Parathyroid adenoma (tissue), 2 donors: ENCODE data around the gene CD247.
A peak's percentile ranks its signal among the peaks of the same experiment; 100 is the strongest.
"Not testable (repeated sequence)": the region's sequence is repeated elsewhere in the genome, so short reads cannot be mapped to it uniquely, and the experiment has no call there.

ENCODE experiments used
- H2AFZ ChIP-seq: fragments of 300-600 bp; sonication (generic); one replicate; pipeline ENCODE4 v1.7.0; 2017; ENCODE audit warnings: antibody characterized with exemption, mild to moderate bottlenecking
- H3K27ac ChIP-seq: fragments of 300-600 bp; sonication (generic); one replicate; pipeline ENCODE4 v1.7.0; 2017
- H3K27me3 ChIP-seq: fragments of 300-600 bp; sonication (generic); one replicate; pipeline ENCODE4 v1.7.0; 2017; ENCODE audit warnings: low read length; ENCODE audit not compliant: control insufficient read depth, insufficient read depth
- H3K36me3 ChIP-seq: fragments of 300-600 bp; sonication (generic); one replicate; pipeline ENCODE4 v1.7.0; 2017; ENCODE audit warnings: low read length; ENCODE audit not compliant: control insufficient read depth, insufficient read depth
- H3K4me1 ChIP-seq: fragments of 300-600 bp; sonication (generic); one replicate; pipeline ENCODE4 v1.7.0; 2017; ENCODE audit warnings: control low read depth
- H3K4me2 ChIP-seq: fragments of 300-600 bp; sonication (generic); one replicate; pipeline ENCODE4 v1.7.0; 2017; ENCODE audit warnings: low read length
- H3K4me3 ChIP-seq: fragments of 300-600 bp; sonication (generic); one replicate; pipeline ENCODE4 v1.7.0; 2017; ENCODE audit warnings: low read depth, low read length
- H3K79me2 ChIP-seq: fragments of 300-600 bp; sonication (generic); one replicate; pipeline ENCODE4 v1.7.0; 2017; ENCODE audit warnings: control low read depth
- H3K9ac ChIP-seq: fragments of 300-600 bp; sonication (generic); one replicate; pipeline ENCODE4 v1.7.0; 2017; ENCODE audit warnings: mild to moderate bottlenecking
- H3K9me3 ChIP-seq: fragments of 300-600 bp; sonication (generic); one replicate; pipeline ENCODE4 v1.7.0; 2017; ENCODE audit warnings: low read length; ENCODE audit not compliant: control insufficient read depth
- CTCF ChIP-seq: fragments of 300-600 bp; sonication (generic); IDR thresholded peaks from one replicate; pipeline ENCODE4 v1.7.0; 2017; ENCODE audit warnings: antibody characterized with exemption, mild to moderate bottlenecking
- donor health status: primary hyperparathyroidism.

CD247 gene

GRCh38 chr1:167555971-167556714 lies 37.8 kb upstream of the CD247 start:
- H3K4me1 ChIP-seq: peaks cover 10% of the 10 kb centered on the region
- no peaks in the 10 kb centered on the region for H3K79me2 ChIP-seq
- no peak overlapping the region for H3K4me2 ChIP-seq
- H3K9me3 ChIP-seq: no peaks in the 10 kb centered on the region
- H3K36me3 ChIP-seq: no peaks in the 10 kb centered on the region
- TF ChIP-seq CTCF: peak; percentile 77
- no peak overlapping the region for H3K4me3 ChIP-seq
- no peak overlapping the region for H2AFZ ChIP-seq
- H3K9ac ChIP-seq: no peak overlapping the region
- H3K27ac ChIP-seq: no peak overlapping the region
- no peaks in the 10 kb centered on the region for H3K27me3 ChIP-seq

GRCh38 chr1:167555072-167555471 lies 36.7 kb upstream of the CD247 start:
- H3K4me1 ChIP-seq, H3K4me2 ChIP-seq, H2AFZ ChIP-seq, H3K36me3 ChIP-seq, H3K9me3 ChIP-seq, H3K27me3 ChIP-seq, H3K9ac ChIP-seq, H3K4me3 ChIP-seq, H3K79me2 ChIP-seq, H3K27ac ChIP-seq: not testable (repeated sequence)

GRCh38 chr1:167554028-167554779 lies 35.9 kb upstream of the CD247 start:
- TF ChIP-seq CTCF: no peak
- Histone ChIP-seq H3K4me1 (peaks cover 10% of the 10 kb centered on the region), H3K79me2 (no peaks in the 10 kb centered on the region), H3K4me3 (peak overlapping the region; percentile 60), H3K27me3 (no peaks in the 10 kb centered on the region), H2AFZ (peak overlapping the region; percentile 91), H3K9ac (no peak overlapping the region), H3K9me3 (no peaks in the 10 kb centered on the region), H3K27ac (peak overlapping the region; percentile 77), H3K36me3 (no peaks in the 10 kb centered on the region), H3K4me2 (peak overlapping the region; percentile 56)

- peaks cover 10% of the 10 kb centered on the region for H3K4me1 ChIP-seq
- no peaks in the 10 kb centered on the region for H3K9me3 ChIP-seq
- peak within 1 kb of the TSS; percentile 60 for H3K4me3 ChIP-seq
- no peak for TF ChIP-seq CTCF
- no peaks in the 10 kb centered on the region for H3K27me3 ChIP-seq
- peak within 1 kb of the TSS; percentile 37 for H3K9ac ChIP-seq
- peak within 1 kb of the TSS; percentile 74 for H3K4me2 ChIP-seq
- no peaks in the 10 kb centered on the region for H3K36me3 ChIP-seq
- H2AFZ ChIP-seq: peak within 1 kb of the TSS; percentile 91
- peak within 1 kb of the TSS; percentile 77 for H3K27ac ChIP-seq
- H3K79me2 ChIP-seq: no peaks in the 10 kb centered on the region
Measured at GRCh38 chr1:167553136-167554027, 35.1 kb upstream of the CD247 start, which contains the start of gene CREG1. Gene CREG1 (minus strand): TSS chr1:167553762.

- Histone ChIP-seq H3K27ac (no peak overlapping the region), H3K4me2 (no peak overlapping the region), H3K79me2 (no peaks in the 10 kb centered on the region), H2AFZ (no peak overlapping the region), H3K9me3 (no peaks in the 10 kb centered on the region), H3K4me1 (peaks cover 10% of the 10 kb centered on the region), H3K9ac (no peak overlapping the region), H3K27me3 (no peaks in the 10 kb centered on the region), H3K36me3 (no peaks in the 10 kb centered on the region), H3K4me3 (no peak overlapping the region)
- TF ChIP-seq CTCF: no peak
Measured at GRCh38 chr1:167551362-167551761, 33.0 kb upstream of the CD247 start.
